ENCODE results near the gene RAD54L2. TPM values are rescaled to one million over a fixed set of nuclear protein-coding genes. Genes with fewer than 3 reads are reported as not detected.
"Not testable (repeated sequence)": the region's sequence is repeated elsewhere in the genome, so short reads cannot be mapped to it uniquely, and the experiment has no call there.

RAD54L2 gene
- total RNA-seq, 1 donor from 2014 or later = 33.2 TPM

DNA sequence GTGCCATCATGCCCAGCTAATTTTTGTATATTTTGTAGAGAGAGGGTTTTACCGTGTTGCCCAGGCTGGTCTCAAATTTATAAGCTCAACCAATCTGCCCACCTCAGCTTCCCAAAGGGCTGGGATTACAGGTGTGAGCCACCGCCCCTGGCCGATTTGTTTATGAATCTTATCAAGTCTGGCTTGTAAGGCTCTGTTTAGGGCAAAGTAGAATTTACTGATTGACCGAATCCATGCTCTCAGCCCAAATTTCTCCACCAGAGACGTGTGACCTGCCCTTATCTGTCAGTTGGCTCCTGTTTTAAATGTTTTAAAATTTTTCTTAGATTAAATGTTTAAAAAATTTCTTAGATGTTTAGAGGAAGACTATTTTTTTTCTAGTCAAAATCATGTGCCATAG lies 19.5 kb downstream of the RAD54L2 start:
- Mint-ChIP-seq H3K27me3 (ENCODE audit: unreplicated experiment) (no peaks in the 10 kb centered on the region), H3K9me3 (ENCODE audit: unreplicated experiment) (no peaks in the 10 kb centered on the region), H3K4me1 (ENCODE audit: unreplicated experiment) (no peaks in the 10 kb centered on the region), H3K4me3 (ENCODE audit: unreplicated experiment) (no peak overlapping the region), H3K27ac (ENCODE audit: unreplicated experiment) (no peak overlapping the region), H3K36me3 (ENCODE audit: low read depth, unreplicated experiment) (peaks cover 5% of the 10 kb centered on the region)
- no peak for DNase-seq (ENCODE audit: low spot score)
- TF ChIP-seq, protein P1, sequence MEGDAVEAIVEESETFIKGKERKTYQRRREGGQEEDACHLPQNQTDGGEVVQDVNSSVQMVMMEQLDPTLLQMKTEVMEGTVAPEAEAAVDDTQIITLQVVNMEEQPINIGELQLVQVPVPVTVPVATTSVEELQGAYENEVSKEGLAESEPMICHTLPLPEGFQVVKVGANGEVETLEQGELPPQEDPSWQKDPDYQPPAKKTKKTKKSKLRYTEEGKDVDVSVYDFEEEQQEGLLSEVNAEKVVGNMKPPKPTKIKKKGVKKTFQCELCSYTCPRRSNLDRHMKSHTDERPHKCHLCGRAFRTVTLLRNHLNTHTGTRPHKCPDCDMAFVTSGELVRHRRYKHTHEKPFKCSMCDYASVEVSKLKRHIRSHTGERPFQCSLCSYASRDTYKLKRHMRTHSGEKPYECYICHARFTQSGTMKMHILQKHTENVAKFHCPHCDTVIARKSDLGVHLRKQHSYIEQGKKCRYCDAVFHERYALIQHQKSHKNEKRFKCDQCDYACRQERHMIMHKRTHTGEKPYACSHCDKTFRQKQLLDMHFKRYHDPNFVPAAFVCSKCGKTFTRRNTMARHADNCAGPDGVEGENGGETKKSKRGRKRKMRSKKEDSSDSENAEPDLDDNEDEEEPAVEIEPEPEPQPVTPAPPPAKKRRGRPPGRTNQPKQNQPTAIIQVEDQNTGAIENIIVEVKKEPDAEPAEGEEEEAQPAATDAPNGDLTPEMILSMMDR (IDR thresholded peaks at IDR 0.05; ENCODE audit: unreplicated experiment) = no peak

DNA sequence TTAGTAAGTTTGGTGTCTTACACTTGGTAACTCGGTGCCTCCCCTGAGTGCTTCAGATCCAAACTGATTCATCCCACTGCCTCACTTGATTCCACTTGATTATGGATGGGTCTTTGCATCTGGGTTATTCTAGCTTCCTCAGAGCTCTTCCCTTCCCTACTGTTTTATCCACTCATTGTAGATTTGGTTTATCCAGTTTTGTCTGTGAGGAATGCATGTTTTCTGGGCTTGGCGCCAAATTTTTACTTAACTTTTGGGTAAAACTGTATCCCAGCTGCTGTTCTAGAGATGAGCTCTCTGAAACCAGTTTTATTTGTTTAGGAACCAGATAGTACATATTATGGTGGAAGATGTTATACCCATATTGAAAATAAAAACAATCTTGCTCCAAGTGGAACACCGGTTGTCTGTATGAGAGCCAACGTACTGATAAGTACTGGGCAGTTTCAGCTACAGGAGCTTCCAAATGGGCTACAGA lies 20.9 kb downstream of the RAD54L2 start:
- no peaks in the 10 kb centered on the region for H3K9me3 Mint-ChIP-seq (ENCODE audit: unreplicated experiment)
- H3K27me3 Mint-ChIP-seq (ENCODE audit: unreplicated experiment) = no peaks in the 10 kb centered on the region
- no peak overlapping the region for H3K27ac Mint-ChIP-seq (ENCODE audit: unreplicated experiment)
- TF ChIP-seq, protein P1 (IDR thresholded peaks at IDR 0.05; ENCODE audit: unreplicated experiment) = no peak
- peaks cover 5% of the 10 kb centered on the region for H3K36me3 Mint-ChIP-seq (ENCODE audit: low read depth, unreplicated experiment)
- DNase-seq (ENCODE audit: low spot score) = no peak
- no peaks in the 10 kb centered on the region for H3K4me1 Mint-ChIP-seq (ENCODE audit: unreplicated experiment)
- no peak overlapping the region for H3K4me3 Mint-ChIP-seq (ENCODE audit: unreplicated experiment)

GRCh38 chr3:51559961-51560360 lies 21.4 kb downstream of the RAD54L2 start:
- Mint-ChIP-seq H3K9me3 (ENCODE audit: unreplicated experiment) (no peaks in the 10 kb centered on the region), H3K4me3 (ENCODE audit: unreplicated experiment) (no peak overlapping the region), H3K4me1 (ENCODE audit: unreplicated experiment) (no peaks in the 10 kb centered on the region), H3K36me3 (ENCODE audit: low read depth, unreplicated experiment) (peaks cover 5% of the 10 kb centered on the region), H3K27me3 (ENCODE audit: unreplicated experiment) (no peaks in the 10 kb centered on the region), H3K27ac (ENCODE audit: unreplicated experiment) (no peak overlapping the region)
- TF ChIP-seq, protein P1 (IDR thresholded peaks at IDR 0.05; ENCODE audit: unreplicated experiment) = no peak
- DNase-seq (ENCODE audit: low spot score) = no peak

DNA sequence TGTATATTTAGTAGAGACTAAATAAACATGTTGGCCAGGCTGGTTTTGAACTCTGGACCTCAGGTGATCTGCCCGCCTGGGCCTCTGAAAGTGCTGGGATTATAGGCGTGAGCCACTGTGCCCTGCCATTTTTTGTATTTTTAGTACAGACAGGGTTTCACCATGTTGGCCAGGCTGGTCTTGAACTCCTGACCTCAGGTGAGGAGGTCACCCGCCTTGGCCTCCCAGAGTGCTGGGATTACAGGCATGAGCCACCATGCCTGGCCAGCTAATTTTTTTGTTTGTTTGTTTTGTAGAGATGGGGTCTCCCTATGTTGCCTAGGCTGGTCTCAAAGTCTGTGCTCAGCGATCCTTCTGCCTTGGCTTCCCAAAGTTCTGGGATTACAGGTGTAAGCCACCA lies 23.9 kb downstream of the RAD54L2 start:
- not testable (repeated sequence) for H3K27ac Mint-ChIP-seq (ENCODE audit: unreplicated experiment); H3K36me3 Mint-ChIP-seq (ENCODE audit: low read depth, unreplicated experiment); H3K27me3 Mint-ChIP-seq (ENCODE audit: unreplicated experiment); DNase-seq (ENCODE audit: low spot score); H3K9me3 Mint-ChIP-seq (ENCODE audit: unreplicated experiment); H3K4me3 Mint-ChIP-seq (ENCODE audit: unreplicated experiment); H3K4me1 Mint-ChIP-seq (ENCODE audit: unreplicated experiment)

DNA sequence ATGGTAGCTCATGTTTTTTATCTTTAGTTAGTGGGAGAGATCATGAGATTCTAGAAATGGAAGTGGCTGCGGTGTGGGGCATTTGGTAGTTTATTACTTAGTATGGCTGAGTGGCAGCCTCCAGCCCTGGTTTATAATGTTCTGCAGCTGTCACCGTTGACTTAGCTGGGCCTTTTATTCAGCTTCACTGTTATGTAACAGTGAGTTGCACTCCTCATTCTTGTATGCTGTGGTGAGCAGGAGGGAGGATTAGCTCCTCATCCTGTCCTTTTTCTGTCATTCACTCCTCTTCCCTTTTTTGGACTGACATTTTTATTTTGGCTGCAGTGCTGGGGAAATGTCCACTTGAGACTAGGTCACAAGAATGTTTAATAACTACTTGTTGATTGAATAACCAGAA lies 29.5 kb downstream of the RAD54L2 start:
- Mint-ChIP-seq H3K9me3 (ENCODE audit: unreplicated experiment) (no peaks in the 10 kb centered on the region), H3K27ac (ENCODE audit: unreplicated experiment) (no peak overlapping the region), H3K4me1 (ENCODE audit: unreplicated experiment) (peaks cover 4% of the 10 kb centered on the region), H3K27me3 (ENCODE audit: unreplicated experiment) (no peaks in the 10 kb centered on the region), H3K4me3 (ENCODE audit: unreplicated experiment) (no peak overlapping the region), H3K36me3 (ENCODE audit: low read depth, unreplicated experiment) (peaks cover 3% of the 10 kb centered on the region)
- TF ChIP-seq, protein P1 (IDR thresholded peaks at IDR 0.05; ENCODE audit: unreplicated experiment) = no peak
- no peak for DNase-seq (ENCODE audit: low spot score)
